Hindlimb muscle (tissue), 1 donor: ENCODE results near the gene SLC13A2. TPM values are rescaled to one million over a fixed set of nuclear protein-coding genes. Genes with fewer than 3 reads are reported as not detected.
"Not testable (repeated sequence)": the region's sequence is repeated elsewhere in the genome, so short reads cannot be mapped to it uniquely, and the experiment has no call there.

Experiments used
- DNase-seq: peaks from one replicate; pipeline ENCODE4 v3.0.0-alpha.2; 2013
- polyA plus RNA-seq: library from polyadenylated mRNA; unstranded; fragments of 120-200 nt; gene quantifications from one replicate; pipeline ENCODE4 v1.2.1, GENCODE V29; 2013; ENCODE audit not compliant: insufficient read length

The SLC13A2 gene
- polyA plus RNA-seq, 1 donor, result not detected

DNA sequence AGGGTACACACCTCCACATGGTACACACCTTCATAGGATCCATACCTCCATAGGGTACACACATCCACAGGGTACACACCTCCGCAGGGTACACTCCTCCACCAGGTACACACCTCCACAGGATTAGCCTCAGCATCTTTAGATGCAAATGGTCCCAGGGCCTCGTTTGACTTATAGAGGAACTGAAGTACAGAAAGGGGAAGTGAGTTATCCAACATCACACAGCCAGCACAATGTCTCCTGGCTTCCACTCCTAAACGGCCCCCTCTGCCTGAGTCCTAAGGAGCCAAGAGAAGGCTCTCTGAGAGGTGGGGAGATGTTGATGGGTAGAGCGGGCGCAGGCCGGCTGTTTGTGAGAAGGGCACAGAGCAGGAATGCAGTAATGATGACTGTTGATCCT is 44.7 kb downstream of the SLC13A2 start:
- no peak for DNase-seq

DNA sequence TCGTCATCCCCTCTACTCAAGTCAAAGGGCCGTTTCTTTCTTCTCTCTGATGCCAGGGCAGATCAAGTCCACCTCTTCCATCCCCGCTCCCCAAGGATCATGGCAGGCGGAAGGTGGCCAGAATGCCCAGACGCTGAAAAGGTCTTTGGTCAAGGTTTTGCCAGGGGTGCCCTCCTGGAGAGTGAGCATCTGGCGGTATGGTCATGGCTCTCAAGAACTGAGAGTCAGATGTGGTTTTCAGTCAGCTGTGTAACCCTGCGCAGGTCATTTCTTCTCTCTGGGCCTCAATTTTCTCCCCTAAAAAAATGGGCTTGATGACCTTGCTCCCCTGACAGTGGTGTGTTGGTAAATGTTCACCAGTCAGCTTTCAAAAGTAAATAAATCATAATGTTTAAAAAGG is 45.1 kb downstream of the SLC13A2 start:
- no peak for DNase-seq

DNA sequence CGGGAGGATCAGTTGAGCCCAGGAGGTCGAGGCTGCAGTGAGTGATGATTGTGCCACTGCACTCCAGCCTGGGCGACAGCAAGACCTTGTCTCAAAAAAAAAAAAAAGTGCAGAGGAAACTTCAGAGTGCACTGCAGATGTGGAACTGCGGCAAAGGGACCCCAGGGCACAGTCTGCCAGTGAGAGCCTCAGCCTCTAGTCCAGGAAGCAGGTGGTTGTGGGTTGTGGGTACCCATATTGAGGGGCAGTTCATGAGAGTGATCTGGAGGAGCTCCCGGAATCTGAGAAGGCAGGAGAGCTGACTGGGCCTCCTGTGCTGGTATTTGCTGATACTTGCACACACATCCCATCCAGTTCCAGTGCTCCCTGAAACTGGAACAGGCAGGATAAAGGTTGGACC is 45.8 kb downstream of the SLC13A2 start:
- no peak for DNase-seq

DNA sequence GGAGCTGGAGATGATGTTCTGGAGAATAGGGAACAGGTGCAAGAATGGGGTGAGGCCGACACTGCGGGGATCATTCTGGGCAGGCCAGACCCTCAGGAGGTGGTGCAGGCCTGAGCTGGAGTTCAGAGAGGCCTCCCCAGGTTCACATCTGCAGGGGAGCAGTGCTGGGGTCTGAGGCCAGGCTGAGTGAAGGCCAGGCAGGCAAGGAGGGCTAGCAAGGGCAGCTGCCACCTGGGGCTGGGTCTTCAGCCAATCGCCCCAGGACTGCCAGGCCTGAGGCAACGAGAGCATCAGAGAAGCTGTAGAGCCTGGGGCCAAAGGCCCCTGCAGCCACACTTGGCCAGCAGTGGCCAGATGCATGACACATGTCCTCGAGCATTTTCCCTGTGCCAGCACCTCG is 47.2 kb downstream of the SLC13A2 start:
- DNase-seq, result no peak

DNA sequence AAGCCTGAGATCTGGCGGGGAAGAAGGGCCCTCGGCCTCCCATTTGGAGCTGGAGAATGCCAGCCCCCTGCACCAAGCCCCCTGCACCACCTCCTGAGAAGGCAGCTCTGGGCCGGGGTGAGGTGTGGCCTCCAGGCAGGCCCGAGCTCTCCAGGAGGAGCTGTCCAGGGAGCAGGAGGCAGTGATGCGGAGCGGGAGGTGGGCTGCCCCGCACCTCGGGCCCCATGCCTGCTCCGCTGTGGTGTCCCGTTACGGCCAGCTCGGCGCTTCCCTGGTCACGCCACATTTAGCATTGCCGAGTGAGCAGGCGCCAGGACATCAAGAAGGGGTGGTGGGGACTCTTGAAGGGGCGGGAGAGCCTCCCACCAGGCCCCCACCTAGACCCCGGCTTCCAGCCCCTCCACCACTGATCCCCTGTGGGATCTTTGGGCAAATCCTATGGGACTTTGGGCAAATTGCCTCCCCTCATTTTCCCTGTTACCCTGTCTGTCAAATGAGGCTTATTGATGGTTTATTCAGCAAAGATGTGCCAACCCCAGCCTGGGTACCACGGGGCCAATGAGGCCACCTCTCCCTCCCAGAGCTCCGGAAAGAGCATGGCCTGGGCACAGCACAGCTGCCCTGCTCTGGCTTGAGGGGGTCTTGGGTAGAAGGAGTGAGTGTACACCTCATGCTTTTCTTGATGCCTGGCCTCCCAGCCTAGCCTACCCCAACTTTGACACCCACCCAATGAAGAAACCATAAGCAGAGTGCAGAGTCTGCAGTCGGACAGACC is 48.1 kb downstream of the SLC13A2 start:
- DNase-seq, result no peak

DNA sequence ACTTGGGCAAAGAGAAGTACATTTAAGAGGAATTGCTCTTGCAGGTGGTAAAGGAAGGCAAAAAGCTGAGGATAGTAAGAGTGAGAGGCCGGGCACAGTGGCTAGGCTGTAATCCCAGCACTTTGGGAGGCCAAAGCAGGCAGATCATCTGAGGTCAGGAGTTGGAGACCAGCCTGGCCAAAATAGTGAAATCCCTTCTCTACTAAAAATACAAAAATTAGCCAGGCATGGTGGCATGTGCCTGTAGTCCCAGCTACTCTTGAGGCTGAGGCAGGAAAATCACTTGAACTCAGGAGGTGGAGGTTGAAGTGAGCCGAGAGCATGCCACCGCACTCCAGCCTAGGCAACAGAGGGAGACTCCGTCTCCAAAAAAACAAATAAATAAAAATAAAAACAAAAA is 48.8 kb downstream of the SLC13A2 start:
- not testable (repeated sequence) for DNase-seq

DNA sequence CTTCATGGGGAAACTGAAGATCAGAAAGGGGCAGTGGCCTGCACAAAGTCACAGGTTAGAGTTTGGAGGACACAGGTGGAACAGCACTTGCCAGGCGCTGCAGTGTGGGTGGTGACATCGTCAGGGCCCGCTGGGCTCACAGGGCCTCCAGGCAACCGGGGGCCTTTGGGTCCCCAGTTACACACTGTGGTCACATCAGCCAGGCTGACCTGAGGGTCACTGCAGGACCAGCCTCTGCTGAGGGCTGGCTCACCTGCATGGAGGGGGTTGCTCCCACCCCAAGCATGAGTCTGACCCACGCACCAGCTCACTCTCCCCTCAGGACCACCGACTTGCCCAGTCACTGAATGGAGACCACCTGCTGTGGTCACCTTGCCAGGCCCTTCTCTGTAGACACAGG is 49.7 kb downstream of the SLC13A2 start:
- DNase-seq, result no peak

DNA sequence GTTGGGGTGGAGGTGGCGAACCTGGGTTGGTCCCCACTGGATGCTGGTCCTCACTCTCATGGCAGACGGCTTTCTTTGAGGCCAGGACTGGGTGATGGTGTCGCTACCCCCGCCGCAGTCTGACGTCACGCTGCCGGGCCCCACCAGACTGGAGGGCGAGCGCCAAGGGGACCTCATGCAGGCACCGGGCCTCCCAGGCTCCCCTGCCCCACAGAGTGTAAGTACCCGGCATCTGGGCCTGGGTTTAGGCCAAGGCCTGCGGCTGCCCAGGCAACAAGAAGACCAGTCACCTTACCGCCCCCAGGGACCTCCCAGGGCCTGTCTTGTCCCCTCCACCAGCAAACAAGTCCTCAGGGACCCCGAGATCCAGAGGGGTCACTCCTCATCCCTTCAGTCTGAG is 50.4 kb downstream of the SLC13A2 start:
- no peak for DNase-seq

DNA sequence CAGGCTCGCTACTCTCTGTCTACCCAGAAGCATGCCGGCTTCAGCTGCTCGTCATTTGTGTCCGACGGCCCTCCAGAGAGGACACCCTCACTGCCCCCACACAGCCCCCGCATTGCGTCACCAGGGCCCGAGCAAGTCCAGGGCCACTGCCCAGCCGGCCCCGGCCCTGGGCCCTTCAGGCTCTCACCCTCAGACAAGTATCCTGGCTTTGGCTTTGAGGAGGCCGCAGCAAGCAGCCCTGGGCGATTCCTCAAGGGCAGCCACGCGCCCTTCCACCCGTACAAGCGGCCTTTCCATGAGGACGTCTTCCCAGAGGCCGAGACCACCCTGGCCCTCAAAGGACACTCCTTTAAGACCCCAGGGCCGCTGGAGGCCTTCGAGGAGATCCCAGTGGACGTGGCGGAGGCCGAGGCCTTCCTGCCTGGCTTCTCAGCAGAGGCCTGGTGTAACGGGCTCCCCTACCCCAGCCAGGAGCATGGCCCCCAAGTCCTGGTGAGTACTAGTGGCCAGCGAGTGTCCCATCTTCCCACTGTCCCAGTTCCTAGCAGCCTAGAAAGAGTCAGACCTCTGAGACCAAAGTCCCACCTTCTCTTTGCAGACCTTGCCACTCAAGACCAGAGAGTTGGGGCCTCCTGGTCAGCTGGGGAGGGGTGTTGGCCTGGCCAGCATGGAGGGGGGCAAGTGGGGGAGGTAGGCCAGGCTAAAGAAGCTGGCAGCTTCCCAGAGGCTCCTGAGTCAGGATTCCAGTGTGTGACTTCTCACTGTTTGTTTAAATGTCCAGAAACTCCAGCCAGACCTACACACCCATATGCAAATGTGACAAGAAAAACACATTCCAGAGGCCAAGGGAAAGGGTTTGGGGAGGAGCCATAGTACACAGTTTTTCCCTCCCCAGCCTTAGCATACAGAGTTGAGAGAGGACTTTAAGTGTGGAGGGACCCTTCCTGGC is 51.3 kb downstream of the SLC13A2 start:
- DNase-seq, result no peak

DNA sequence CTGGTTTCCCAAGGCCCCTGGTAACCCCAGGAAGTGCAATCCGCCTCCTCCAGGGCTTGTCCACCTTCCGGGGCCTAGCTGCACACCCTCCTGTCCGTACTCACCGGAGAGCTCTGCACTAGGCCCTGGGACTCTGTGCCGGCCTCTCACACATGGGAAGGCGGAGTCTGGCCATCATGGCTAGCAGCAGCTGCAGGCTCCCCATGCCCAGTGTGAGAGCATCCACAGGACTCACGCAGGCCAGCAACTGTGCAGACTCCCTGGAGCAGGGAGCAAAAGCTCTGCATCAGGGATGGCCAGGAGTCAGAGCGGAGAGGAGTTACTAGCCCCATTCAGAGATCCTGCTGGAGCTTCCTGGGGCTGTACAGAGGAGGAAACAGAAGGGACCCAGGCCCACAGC is 52.9 kb downstream of the SLC13A2 start:
- DNase-seq, result no peak

DNA sequence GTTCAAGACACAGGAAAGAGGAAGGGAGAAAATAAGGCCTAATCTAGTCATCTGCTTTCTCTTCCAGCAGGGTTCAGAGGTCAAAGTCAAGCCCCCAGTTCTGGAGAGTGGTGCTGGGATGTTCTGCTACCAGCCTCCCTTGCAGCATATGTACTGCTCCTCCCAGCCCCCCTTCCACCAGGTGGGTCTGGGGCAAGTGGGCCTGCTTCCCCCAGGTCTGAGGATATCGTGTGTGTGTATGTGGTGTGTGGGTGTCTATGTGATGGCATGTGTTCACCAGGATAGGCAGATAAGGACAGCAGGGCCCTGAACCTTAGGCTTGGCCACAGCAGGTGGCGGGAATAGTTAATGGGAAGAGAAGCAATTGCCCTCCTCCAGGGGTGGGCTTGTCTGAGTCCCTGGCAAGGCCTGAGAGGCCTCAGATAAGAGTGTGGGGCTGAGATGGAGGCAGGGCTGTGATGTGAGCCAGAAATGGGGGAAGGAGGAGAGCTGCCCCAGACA is 53.8 kb downstream of the SLC13A2 start:
- DNase-seq, result no peak

DNA sequence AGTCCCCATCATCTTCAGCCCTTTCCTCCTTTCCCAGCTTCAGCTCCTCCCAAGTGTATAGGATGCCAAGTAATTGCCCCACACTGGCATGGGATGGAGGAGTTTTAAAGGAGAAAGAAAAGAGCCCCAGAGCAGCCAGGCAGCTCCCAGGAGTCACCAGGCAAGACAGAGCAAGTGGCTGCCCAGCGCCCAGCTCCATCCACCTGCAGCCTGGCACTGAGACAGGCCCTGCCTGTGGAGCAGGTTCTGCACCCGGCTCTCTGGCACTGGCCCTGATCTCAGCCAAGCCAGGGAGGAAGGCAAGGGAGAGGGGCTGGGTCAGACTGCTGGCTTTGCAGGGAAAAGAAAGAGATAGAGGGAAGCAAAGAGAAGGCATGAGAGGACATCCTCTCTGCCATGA is 54.4 kb downstream of the SLC13A2 start:
- no peak for DNase-seq

DNA sequence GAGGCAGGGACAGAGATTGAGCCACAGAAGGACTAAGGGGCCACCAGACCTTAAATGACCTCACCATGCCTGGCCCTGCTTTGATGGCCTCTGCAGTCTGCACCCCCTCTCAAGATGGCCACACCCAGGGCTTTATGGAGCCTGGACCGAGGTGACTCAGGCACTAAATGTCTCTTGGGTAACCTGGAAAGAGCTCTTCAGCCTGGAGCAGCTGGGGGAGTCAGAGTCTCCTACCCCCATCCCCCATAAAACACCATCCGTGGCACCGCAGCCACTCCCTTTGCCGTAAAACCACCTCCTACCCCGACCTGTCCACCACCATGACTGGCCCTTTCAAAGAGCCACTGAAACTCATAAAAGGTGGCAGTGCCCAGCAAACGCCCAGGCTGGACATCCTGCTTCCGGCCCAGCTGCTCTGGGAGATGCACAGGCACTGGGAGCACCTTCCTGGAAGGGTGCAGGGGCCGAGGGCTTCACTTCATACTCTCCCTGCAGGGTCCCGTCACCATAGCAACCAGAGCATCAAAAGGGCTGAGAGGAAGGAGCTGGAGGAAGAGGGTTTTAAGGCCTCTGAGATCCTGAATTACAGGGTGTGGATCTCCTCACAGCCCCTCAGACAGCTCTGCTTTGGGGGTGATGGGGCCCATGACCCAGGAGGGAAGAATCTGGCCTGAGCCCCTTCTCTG is 55.0 kb downstream of the SLC13A2 start:
- DNase-seq, result no peak

DNA sequence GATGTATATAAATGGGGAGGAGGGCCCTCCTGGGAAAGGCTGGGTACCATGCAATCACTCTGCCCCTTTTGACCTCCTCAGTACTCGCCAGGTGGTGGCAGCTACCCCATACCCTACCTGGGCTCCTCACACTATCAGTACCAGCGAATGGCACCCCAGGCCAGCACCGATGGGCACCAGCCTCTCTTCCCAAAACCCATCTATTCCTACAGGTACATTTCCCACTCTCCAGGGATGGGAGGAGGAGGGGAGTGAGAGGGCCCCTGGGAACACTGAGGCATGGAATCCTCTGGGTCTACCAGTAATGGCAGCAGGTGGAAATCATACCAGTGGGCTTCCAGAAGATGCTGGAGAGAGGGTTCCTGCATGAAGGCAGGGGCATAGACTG is 55.6 kb downstream of the SLC13A2 start:
- no peak for DNase-seq

DNA sequence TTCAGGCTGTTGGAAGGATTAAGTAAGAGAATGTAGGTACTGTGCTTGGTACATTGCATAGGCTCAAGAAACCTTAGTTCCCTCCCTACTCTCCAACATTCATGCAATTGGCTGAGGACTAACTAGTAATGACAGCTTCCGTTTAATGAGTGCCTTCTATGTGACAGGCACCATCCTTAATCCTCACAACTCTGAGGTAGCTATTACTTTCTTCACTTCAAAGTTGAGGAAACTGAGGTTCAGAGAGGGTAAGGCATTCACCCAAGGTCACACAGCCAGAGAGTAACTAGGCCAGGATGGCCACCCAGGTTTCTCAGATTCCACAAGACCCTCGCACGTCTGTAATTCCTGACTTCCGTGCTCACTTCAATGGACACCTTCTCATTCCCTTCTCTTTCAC is 56.8 kb downstream of the SLC13A2 start:
- no peak for DNase-seq

DNA sequence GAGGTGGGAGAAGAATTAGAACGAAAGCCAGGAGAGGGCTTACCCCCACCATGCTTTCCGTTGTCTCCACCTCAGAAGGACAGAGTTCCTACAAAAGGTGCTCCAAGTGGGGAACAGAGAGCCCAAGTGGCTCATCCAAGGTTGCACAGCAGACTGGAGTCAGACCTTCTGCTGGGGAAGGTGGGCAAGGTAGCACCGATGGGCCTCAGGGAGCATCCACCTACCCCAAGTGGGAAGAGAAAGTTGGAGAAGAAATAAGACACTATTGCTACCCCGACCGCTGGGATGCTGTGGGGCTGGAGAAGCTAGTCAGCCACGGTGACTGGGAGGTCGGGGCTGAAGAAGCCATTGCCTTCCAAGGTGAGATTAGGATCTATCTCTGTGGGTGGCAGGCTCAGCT is 57.5 kb downstream of the SLC13A2 start:
- DNase-seq, result no peak

DNA sequence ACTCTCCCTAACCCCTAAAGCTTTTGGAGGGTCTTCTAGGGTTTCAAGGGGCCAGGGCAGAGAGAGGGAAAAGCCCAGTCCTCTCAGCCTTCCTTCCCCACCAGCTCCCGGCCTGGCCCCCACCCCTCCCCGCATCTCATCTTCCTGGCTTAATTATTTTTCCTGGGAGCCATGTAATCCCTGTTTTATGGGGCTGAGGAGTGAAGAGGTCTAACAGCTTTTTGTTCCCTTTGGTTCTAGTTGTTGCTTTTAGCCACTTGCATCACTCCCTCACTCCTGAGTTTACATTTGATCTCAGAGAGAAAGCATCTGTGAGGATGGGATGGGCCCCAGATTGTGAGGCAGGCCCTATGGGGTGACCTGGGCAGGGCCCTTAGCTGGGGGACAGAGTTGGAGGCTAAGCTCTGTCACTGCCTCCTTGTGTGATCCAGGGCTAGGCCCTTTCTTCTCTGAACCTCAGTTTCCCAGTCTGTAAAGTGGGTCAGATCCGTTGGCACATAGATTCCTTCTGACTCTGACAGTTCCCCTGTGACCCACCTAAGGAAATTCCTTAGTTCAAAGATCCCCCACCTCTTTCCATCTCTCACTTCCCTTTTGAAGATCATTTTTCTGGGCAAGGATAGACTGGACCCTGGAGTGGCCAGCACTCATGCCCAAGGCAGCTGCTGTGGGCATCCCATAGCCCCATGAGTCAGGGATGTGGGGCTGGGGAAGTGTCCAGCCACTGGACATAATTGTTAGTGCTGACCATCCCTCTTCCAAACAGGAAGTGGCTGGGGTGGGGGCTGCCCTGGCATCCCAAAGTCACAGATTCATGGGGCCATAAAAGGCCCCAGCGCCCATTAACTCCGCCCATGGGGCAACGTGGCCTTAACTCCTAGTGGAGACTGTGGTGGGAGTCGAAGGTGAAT is 58.9 kb downstream of the SLC13A2 start:
- no peak for DNase-seq

DNA sequence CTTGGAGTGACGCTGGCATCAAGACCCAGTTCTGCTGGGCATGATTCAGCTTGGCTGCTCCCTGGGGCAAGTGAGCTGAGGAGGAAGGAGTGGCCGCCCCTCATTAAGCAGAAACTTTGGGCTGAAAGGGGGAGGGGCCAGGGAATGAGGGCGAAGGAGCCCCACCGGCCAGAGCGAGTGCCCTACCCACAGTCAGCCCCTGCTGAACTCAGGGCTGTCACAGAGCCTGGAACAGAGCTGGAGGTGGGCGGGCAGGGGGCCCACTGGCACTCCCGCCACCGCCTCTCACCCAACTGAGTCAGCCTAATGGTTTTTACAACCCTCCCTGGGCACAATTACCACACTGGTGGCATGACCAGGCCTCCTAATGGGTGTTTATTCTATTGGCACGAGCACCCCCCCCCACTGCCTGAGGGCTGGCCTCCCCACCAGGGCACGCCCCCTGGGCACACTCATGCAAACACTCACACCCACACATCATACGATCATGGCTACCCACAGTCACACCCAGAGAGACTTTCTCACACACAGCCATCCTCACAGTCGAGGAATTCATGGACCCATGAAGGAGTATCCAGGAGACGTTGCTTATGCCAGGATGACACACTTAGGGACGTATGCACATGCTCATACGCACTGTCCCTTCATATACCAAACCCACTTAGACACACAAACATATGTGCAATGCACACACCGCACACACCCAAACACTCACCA is 59.8 kb downstream of the SLC13A2 start:
- no peak for DNase-seq

DNA sequence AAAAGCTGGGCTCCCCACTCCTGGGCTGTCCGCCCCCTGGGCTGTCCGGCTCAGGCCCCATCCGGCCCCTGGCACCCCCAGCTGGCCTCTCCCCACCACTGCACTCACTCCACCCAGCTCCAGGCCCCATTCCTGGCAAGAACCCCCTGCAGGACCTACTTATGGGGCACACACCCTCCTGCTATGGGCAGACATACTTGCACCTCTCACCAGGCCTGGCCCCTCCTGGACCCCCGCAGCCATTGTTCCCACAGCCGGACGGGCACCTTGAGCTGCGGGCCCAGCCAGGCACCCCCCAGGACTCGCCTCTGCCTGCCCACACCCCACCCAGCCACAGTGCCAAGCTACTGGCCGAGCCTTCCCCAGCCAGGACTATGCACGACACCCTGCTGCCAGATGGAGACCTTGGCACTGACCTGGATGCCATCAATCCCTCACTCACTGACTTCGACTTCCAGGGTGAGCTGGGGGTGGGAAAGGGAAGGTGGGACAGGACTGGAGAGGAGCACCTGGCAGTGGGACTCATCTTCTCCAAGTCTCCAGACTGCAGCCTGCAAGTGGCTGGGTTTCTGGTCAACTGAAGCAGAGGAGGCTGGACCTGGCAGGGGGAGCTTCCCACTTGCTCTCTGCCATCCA is 61.4 kb downstream of the SLC13A2 start:
- DNase-seq, result no peak

DNA sequence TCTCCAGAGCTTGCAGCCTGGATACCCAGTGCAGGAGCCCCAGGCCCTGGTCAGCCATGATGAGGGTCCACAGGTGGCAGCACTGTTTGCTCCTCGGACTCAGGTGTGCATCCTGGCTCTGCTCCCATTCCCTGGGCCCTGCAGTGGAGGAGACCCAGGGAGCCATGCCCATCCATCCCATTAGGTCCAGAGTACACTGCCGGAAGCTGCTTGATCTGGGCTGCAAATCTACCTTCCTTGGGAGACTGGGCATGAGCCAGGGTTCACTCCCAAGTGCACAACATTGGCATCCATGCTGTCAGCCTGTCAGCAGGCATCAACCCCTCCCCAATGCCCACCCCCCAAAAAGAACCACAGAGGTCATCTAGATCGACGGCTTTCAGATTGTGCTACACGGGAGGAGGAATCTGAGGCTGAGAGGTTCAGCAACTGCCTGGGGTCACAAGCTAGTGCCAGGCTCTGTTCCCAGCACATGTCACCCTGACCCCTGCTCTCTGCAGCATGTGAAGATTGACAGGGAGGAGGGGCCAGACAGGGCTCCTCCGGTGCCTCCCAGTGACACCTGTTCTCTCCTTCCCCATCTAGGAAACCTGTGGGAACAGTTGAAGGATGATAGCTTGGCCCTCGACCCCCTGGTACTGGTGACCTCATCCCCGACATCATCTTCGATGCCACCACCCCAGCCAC is 63.2 kb downstream of the SLC13A2 start:
- DNase-seq, result no peak
